ENCODE data around the gene THAP4.

THAP4 gene

DNA sequence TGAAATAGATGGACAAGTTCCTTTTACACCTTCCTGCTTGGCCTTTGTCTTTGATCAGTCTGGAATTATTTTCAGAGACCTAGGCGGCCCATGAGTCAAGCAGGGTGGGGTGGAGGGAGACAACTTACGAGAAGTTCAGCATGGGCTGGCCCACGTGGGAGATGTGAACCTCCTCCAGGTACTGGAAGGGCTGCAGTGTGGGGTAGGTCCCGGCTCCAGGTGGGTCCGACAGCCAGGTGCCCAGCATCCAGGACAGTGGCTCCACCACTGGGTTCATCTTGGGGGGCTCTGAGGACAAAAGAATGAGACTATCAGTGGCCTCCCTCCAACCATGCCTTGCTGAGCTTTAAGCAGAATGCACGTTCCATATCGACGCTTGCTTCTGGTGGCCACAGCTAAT lies 30.8 kb downstream of the THAP4 start:
- peaks cover 10% of the 10 kb centered on the region; the same call in 1 of the 2 replicates for H3K79me2 ChIP-seq (ENCODE audit: low read length)
- H3K27ac ChIP-seq (ENCODE audit: low read length): no peak overlapping the region
- H3K4me1 ChIP-seq (ENCODE audit: low read length): no peaks in the 10 kb centered on the region
- H3K9ac ChIP-seq (ENCODE audit: low read length): no peak overlapping the region
- no peaks in the 10 kb centered on the region for H3K9me2 ChIP-seq (replicated peaks; ENCODE audit: insufficient read depth, low read length)
- no peaks in the 10 kb centered on the region for H3K9me3 ChIP-seq (replicated peaks; ENCODE audit: insufficient read depth, low read length)
- H3K4me2 ChIP-seq (ENCODE audit: low read depth, low read length): no peak overlapping the region
- no peaks in the 10 kb centered on the region for H3F3A ChIP-seq (ENCODE audit: insufficient read depth, low read length)
- DNase-seq: no peak
- H4K20me1 ChIP-seq (ENCODE audit: insufficient read depth, low read length): no peaks in the 10 kb centered on the region
- no peak overlapping the region for H2AFZ ChIP-seq (ENCODE audit: low read length)
- no peak overlapping the region for H3K4me3 ChIP-seq (ENCODE audit: low read length)
- TF ChIP-seq EZH2 (optimal IDR thresholded peaks at IDR 0.05; ENCODE audit: low read depth, low read length): no peak
- TF ChIP-seq EZH2phosphoT487 (IDR thresholded peaks at IDR 0.05; ENCODE audit: low read length): no peak
- TF ChIP-seq CTCF (IDR thresholded peaks at IDR 0.05; ENCODE audit: low read length): no peak
- H3K36me3 ChIP-seq (replicated peaks; ENCODE audit: insufficient read depth, low read length): no peaks in the 10 kb centered on the region
- no peaks in the 10 kb centered on the region for H3K27me3 ChIP-seq (replicated peaks; ENCODE audit: insufficient read depth, low read length)

DNA sequence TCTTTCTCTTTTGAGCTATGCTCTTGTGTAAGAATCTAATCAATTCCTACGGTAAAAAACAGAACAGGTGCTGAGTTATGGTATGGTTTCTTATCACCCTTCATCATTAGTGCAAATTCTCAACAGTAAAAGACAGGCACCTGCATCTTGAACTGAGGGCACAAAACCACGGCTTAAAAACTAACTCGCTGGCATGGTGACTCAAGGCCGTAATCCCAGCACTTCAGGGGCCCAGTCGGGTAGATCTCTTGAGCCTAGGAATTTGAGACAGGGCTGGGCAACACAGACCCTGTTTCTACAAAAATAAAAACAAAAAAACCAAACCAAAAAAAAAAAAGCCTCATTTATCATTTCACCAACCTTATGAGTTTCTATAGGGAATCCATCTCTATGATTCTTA lies 33.3 kb downstream of the THAP4 start:
- no peak overlapping the region for H2AFZ ChIP-seq (ENCODE audit: low read length)
- H3K9me2 ChIP-seq (replicated peaks; ENCODE audit: insufficient read depth, low read length): no peaks in the 10 kb centered on the region
- no peak overlapping the region for H3K27ac ChIP-seq (ENCODE audit: low read length)
- H3K9ac ChIP-seq (ENCODE audit: low read length): no peak overlapping the region
- H3K4me1 ChIP-seq (ENCODE audit: low read length): no peaks in the 10 kb centered on the region
- no peak overlapping the region for H3K4me3 ChIP-seq (ENCODE audit: low read length)
- H3F3A ChIP-seq (ENCODE audit: insufficient read depth, low read length): no peaks in the 10 kb centered on the region
- H3K36me3 ChIP-seq (replicated peaks; ENCODE audit: insufficient read depth, low read length): no peaks in the 10 kb centered on the region
- no peak overlapping the region for H3K4me2 ChIP-seq (ENCODE audit: low read depth, low read length)
- no peak for TF ChIP-seq CTCF (IDR thresholded peaks at IDR 0.05; ENCODE audit: low read length)
- no peak for TF ChIP-seq EZH2phosphoT487 (IDR thresholded peaks at IDR 0.05; ENCODE audit: low read length)
- no peak for TF ChIP-seq EZH2 (optimal IDR thresholded peaks at IDR 0.05; ENCODE audit: low read depth, low read length)
- no peaks in the 10 kb centered on the region for H3K9me3 ChIP-seq (replicated peaks; ENCODE audit: insufficient read depth, low read length)
- DNase-seq: no peak
- no peaks in the 10 kb centered on the region for H3K27me3 ChIP-seq (replicated peaks; ENCODE audit: insufficient read depth, low read length)
- 0 out of 2 replicates have a peak, but pooled peaks cover 3% of the 10 kb centered on the region for H3K79me2 ChIP-seq (ENCODE audit: low read length)
- H4K20me1 ChIP-seq (ENCODE audit: insufficient read depth, low read length): no peaks in the 10 kb centered on the region

- H3K9ac ChIP-seq (ENCODE audit: low read length): no peak overlapping the region
- H3K4me3 ChIP-seq (ENCODE audit: low read length): no peak overlapping the region
- H3K27ac ChIP-seq (ENCODE audit: low read length): no peak overlapping the region
- H3K9me3 ChIP-seq (replicated peaks; ENCODE audit: insufficient read depth, low read length): no peaks in the 10 kb centered on the region
- no peaks in the 10 kb centered on the region for H3K36me3 ChIP-seq (replicated peaks; ENCODE audit: insufficient read depth, low read length)
- no peaks in the 10 kb centered on the region for H3K9me2 ChIP-seq (replicated peaks; ENCODE audit: insufficient read depth, low read length)
- H3K79me2 ChIP-seq (ENCODE audit: low read length): no peaks in the 10 kb centered on the region
- no peaks in the 10 kb centered on the region for H4K20me1 ChIP-seq (ENCODE audit: insufficient read depth, low read length)
- no peaks in the 10 kb centered on the region for H3K27me3 ChIP-seq (replicated peaks; ENCODE audit: insufficient read depth, low read length)
- no peak overlapping the region for H3K4me2 ChIP-seq (ENCODE audit: low read depth, low read length)
- no peak for DNase-seq
- no peaks in the 10 kb centered on the region for H3K4me1 ChIP-seq (ENCODE audit: low read length)
- no peak overlapping the region for H2AFZ ChIP-seq (ENCODE audit: low read length)
- H3F3A ChIP-seq (ENCODE audit: insufficient read depth, low read length): no peaks in the 10 kb centered on the region
- no peak for TF ChIP-seq EZH2phosphoT487 (IDR thresholded peaks at IDR 0.05; ENCODE audit: low read length)
- no peak for TF ChIP-seq EZH2 (optimal IDR thresholded peaks at IDR 0.05; ENCODE audit: low read depth, low read length)
- TF ChIP-seq CTCF (IDR thresholded peaks at IDR 0.05; ENCODE audit: low read length): no peak
Measured at GRCh38 chr2:241602720-241603119, 34.2 kb downstream of the THAP4 start.

All from MM.1S (cell line).